HG03342 (cell line): Measurements from ENCODE around the gene INPP5K.

Source experiments
- ATAC-seq: cut with Tn5 transposase; IDR thresholded peaks from one replicate; pipeline ENCODE4 v1.9.1; 2021; ENCODE audit warnings: mild to moderate bottlenecking, moderate library complexity; ENCODE audit not compliant: unreplicated experiment

The INPP5K gene

GRCh38 chr17:1486802-1487695, 29.4 kb downstream of the INPP5K start:
- no peak for ATAC-seq

- ATAC-seq, result no peak
Observed at GRCh38 chr17:1485423-1486376, 30.7 kb downstream of the INPP5K start.

GRCh38 chr17:1484676-1485422, 31.6 kb downstream of the INPP5K start:
- no peak for ATAC-seq

GRCh38 chr17:1484060-1484535, 32.3 kb downstream of the INPP5K start:
- no peak for ATAC-seq

- no peak for ATAC-seq
Observed at GRCh38 chr17:1482680-1483079, 33.7 kb downstream of the INPP5K start.

- no peak for ATAC-seq
Observed at GRCh38 chr17:1481736-1482135, 34.7 kb downstream of the INPP5K start.

- no peak for ATAC-seq
Observed at GRCh38 chr17:1480747-1481465, 35.5 kb downstream of the INPP5K start.

GRCh38 chr17:1478418-1478817, 38.0 kb downstream of the INPP5K start:
- ATAC-seq, result no peak

GRCh38 chr17:1475321-1475854, 41.0 kb downstream of the INPP5K start:
- no peak for ATAC-seq

GRCh38 chr17:1474402-1475189, 41.8 kb downstream of the INPP5K start:
- ATAC-seq, result peak; percentile 56

GRCh38 chr17:1473841-1474240, 42.6 kb downstream of the INPP5K start:
- ATAC-seq, result no peak

- ATAC-seq, result no peak
Observed at GRCh38 chr17:1473170-1473569, 43.2 kb downstream of the INPP5K start.

- ATAC-seq, result no peak
Observed at GRCh38 chr17:1471911-1472821, 44.2 kb downstream of the INPP5K start.

- ATAC-seq, result no peak
Observed at GRCh38 chr17:1471490-1471889, 44.9 kb downstream of the INPP5K start.

- no peak for ATAC-seq
Observed at GRCh38 chr17:1470755-1471462, 45.5 kb downstream of the INPP5K start.

GRCh38 chr17:1470071-1470754, 46.2 kb downstream of the INPP5K start:
- no peak for ATAC-seq
